HEK293 (cell line): ENCODE results near the gene C1QTNF1.

Experiments
- CTCF ChIA-PET: fragments of 350-600 bp; formaldehyde crosslinking; extraction: SDS; loops from one replicate; lab custom pipeline; 2021; ENCODE audit warnings: antibody characterized with exemption; lab: Yijun Ruan, JAX
- POLR2A ChIA-PET: fragments of 300-600 bp; formaldehyde crosslinking; extraction: SDS; loops from one replicate; lab custom pipeline; 2020; ENCODE audit warnings: antibody characterized with exemption, inconsistent platforms; lab: Yijun Ruan, JAX
- H3K27ac ChIP-seq: fragments of 200-500 bp; sonication (Bioruptor generic); 2 replicates; pipeline ENCODE4 v1.5.1; 2014; ENCODE audit warnings: low read depth, low read length, control low read depth, inconsistent platforms; ENCODE audit errors: extremely low read depth
- H3K36me3 ChIP-seq, 2 experiments: fragments of 200-500 bp in 1 of 2; sonication (Bioruptor generic) in 1 of 2; 1 replicate in 1 of 2; 2 replicates in 1 of 2; pipeline ENCODE4 v1.5.1; 2014 to 2017; ENCODE audit warnings: inconsistent platforms in 2 of 2, low read length in 2 of 2; ENCODE audit not compliant: control insufficient read depth in 2 of 2, insufficient read depth in 1 of 2
- H3K4me1 ChIP-seq: fragments of 200-500 bp; sonication (Bioruptor generic); 2 replicates; pipeline ENCODE4 v1.5.1; 2014; ENCODE audit warnings: mild to moderate bottlenecking, low read length, inconsistent platforms; ENCODE audit not compliant: control insufficient read depth, insufficient read depth
- H3K4me3 ChIP-seq: 2 replicates; pipeline ENCODE4 v1.5.1; 2011; ENCODE audit warnings: low read depth, mild to moderate bottlenecking, control low read depth, low read length, moderate library complexity
- H3K9me3 ChIP-seq: fragments of 200-500 bp; sonication (Bioruptor generic); 2 replicates; pipeline ENCODE4 v1.5.1; 2014; ENCODE audit warnings: low read depth, low read length, inconsistent platforms; ENCODE audit not compliant: control insufficient read depth, insufficient read depth
- ATF2 ChIP-seq: fragments of 450-650 bp; formaldehyde crosslinking; IDR thresholded peaks from 2 replicates; pipeline ENCODE4 v1.5.1; 2016; ENCODE audit warnings: missing biosample characterization, missing genetic modification characterization, low read depth
- ELK4 ChIP-seq: IDR thresholded peaks from 2 replicates; pipeline ENCODE4 v1.6.1; 2011; ENCODE audit warnings: mild to moderate bottlenecking, low read depth, low read length, borderline replicate concordance
- MYNN ChIP-seq: fragments of 450-650 bp; formaldehyde crosslinking; IDR thresholded peaks from 2 replicates; pipeline ENCODE4 v1.5.1; 2016; ENCODE audit warnings: missing biosample characterization, missing genetic modification characterization, borderline replicate concordance
- YY2 ChIP-seq: fragments of 450-650 bp; formaldehyde crosslinking; IDR thresholded peaks from 2 replicates; pipeline ENCODE4 v1.5.1; 2016; ENCODE audit warnings: missing biosample characterization, missing genetic modification characterization
- ZEB2 ChIP-seq: fragments of 450-650 bp; formaldehyde crosslinking; IDR thresholded peaks from 2 replicates; pipeline ENCODE4 v1.5.1; 2016; ENCODE audit warnings: missing biosample characterization, missing genetic modification characterization
- ZNF114 ChIP-seq: fragments of 450-650 bp; formaldehyde crosslinking; IDR thresholded peaks from 2 replicates; pipeline ENCODE4 v1.5.0; 2017; ENCODE audit warnings: missing biosample characterization, missing genetic modification characterization
- ZNF138 ChIP-seq: fragments of 450-650 bp; formaldehyde crosslinking; IDR thresholded peaks from 2 replicates; pipeline ENCODE4 v1.5.1; 2016; ENCODE audit warnings: missing biosample characterization, missing genetic modification characterization, borderline replicate concordance
- ZNF16 ChIP-seq: fragments of 450-650 bp; formaldehyde crosslinking; IDR thresholded peaks from 2 replicates; pipeline ENCODE4 v1.5.1; 2016; ENCODE audit warnings: low read depth, missing biosample characterization, missing genetic modification characterization
- ZNF169 ChIP-seq: fragments of 450-650 bp; formaldehyde crosslinking; IDR thresholded peaks from 2 replicates; pipeline ENCODE4 v1.5.1; 2016; ENCODE audit warnings: missing biosample characterization, missing genetic modification characterization
- ZNF175 ChIP-seq: fragments of 450-650 bp; formaldehyde crosslinking; IDR thresholded peaks from 2 replicates; pipeline ENCODE4 v1.5.1; 2016; ENCODE audit warnings: missing biosample characterization, missing genetic modification characterization
- ZNF221 ChIP-seq: fragments of 450-650 bp; formaldehyde crosslinking; IDR thresholded peaks from 2 replicates; pipeline ENCODE4 v1.5.1; 2017; ENCODE audit warnings: missing biosample characterization, missing genetic modification characterization, borderline replicate concordance
- ZNF223 ChIP-seq: fragments of 450-650 bp; formaldehyde crosslinking; IDR thresholded peaks from 2 replicates; pipeline ENCODE4 v1.5.1; 2016; ENCODE audit warnings: missing biosample characterization, missing genetic modification characterization
- ZNF292 ChIP-seq: fragments of 450-650 bp; formaldehyde crosslinking; IDR thresholded peaks from 2 replicates; pipeline ENCODE4 v1.5.1; 2016; ENCODE audit warnings: low read depth, missing biosample characterization, missing genetic modification characterization, borderline replicate concordance
- ZNF335 ChIP-seq: fragments of 450-650 bp; formaldehyde crosslinking; conservative IDR thresholded peaks from 2 replicates; pipeline ENCODE4 v1.5.1; 2016; ENCODE audit warnings: missing biosample characterization, missing genetic modification characterization
- ZNF366 ChIP-seq: fragments of 450-650 bp; formaldehyde crosslinking; conservative IDR thresholded peaks from 2 replicates; pipeline ENCODE4 v1.5.1; 2016; ENCODE audit warnings: missing biosample characterization, missing genetic modification characterization
- ZNF473 ChIP-seq: fragments of 450-650 bp; formaldehyde crosslinking; IDR thresholded peaks from 2 replicates; pipeline ENCODE4 v1.5.1; 2017; ENCODE audit warnings: missing biosample characterization, missing genetic modification characterization
- ZNF521 ChIP-seq: fragments of 450-650 bp; formaldehyde crosslinking; IDR thresholded peaks from 2 replicates; pipeline ENCODE4 v1.5.1; 2017; ENCODE audit warnings: missing biosample characterization, mild to moderate bottlenecking, missing genetic modification characterization
- ZNF571 ChIP-seq: fragments of 450-650 bp; formaldehyde crosslinking; IDR thresholded peaks from 2 replicates; pipeline ENCODE4 v1.5.0; 2017; ENCODE audit warnings: missing biosample characterization, missing genetic modification characterization
- ZNF585B ChIP-seq: fragments of 450-650 bp; formaldehyde crosslinking; IDR thresholded peaks from 2 replicates; pipeline ENCODE4 v1.5.1; 2016; ENCODE audit warnings: missing biosample characterization, missing genetic modification characterization
- ZNF621 ChIP-seq: fragments of 450-650 bp; formaldehyde crosslinking; IDR thresholded peaks from 2 replicates; pipeline ENCODE4 v1.5.1; 2017; ENCODE audit warnings: missing biosample characterization, missing genetic modification characterization
- ZNF626 ChIP-seq: fragments of 450-650 bp; sonication (Bioruptor Pico); formaldehyde crosslinking; IDR thresholded peaks from 2 replicates; pipeline ENCODE4 v1.5.1; 2018; ENCODE audit warnings: missing biosample characterization, missing genetic modification characterization, inconsistent platforms
- ZNF639 ChIP-seq: fragments of 450-650 bp; formaldehyde crosslinking; IDR thresholded peaks from 2 replicates; pipeline ENCODE4 v1.5.1; 2016; ENCODE audit warnings: missing biosample characterization, missing genetic modification characterization
- ZNF677 ChIP-seq: fragments of 450-650 bp; IDR thresholded peaks from 2 replicates; pipeline ENCODE4 v1.5.0; 2018; ENCODE audit warnings: missing biosample characterization, mild to moderate bottlenecking, missing genetic modification characterization, moderate library complexity
- ZNF791 ChIP-seq: fragments of 450-650 bp; formaldehyde crosslinking; IDR thresholded peaks from 2 replicates; pipeline ENCODE4 v1.5.1; 2016; ENCODE audit warnings: missing biosample characterization, missing genetic modification characterization
- ZSCAN4 ChIP-seq: fragments of 450-650 bp; formaldehyde crosslinking; IDR thresholded peaks from 2 replicates; pipeline ENCODE4 v1.5.1; 2017; ENCODE audit warnings: missing biosample characterization, missing genetic modification characterization
- TF ChIP-seq, protein P1 (sequence below): fragments of 450-650 bp; formaldehyde crosslinking; IDR thresholded peaks from 2 replicates; pipeline ENCODE4 v1.5.1; 2016; ENCODE audit warnings: missing biosample characterization, missing genetic modification characterization
- TF ChIP-seq, protein P2 (sequence below): fragments of 450-650 bp; formaldehyde crosslinking; IDR thresholded peaks from 2 replicates; pipeline ENCODE4 v1.5.1; 2017; ENCODE audit warnings: missing biosample characterization, mild to moderate bottlenecking, missing genetic modification characterization, moderate library complexity

The C1QTNF1 gene

GRCh38 chr17:79077587-79077986 lies 53.6 kb downstream of the C1QTNF1 start:
- no peak for TF ChIP-seq ZNF585B (tag by site-specific recombination)
- TF ChIP-seq MYNN: no peak
- no peak for TF ChIP-seq ZNF292
- TF ChIP-seq ELK4: no peak
- TF ChIP-seq ZNF626 (tag by site-specific recombination): no peak
- TF ChIP-seq ZNF175 (tag by site-specific recombination): no peak
- TF ChIP-seq ZNF16 (tag by site-specific recombination): no peak
- TF ChIP-seq, protein P1, sequence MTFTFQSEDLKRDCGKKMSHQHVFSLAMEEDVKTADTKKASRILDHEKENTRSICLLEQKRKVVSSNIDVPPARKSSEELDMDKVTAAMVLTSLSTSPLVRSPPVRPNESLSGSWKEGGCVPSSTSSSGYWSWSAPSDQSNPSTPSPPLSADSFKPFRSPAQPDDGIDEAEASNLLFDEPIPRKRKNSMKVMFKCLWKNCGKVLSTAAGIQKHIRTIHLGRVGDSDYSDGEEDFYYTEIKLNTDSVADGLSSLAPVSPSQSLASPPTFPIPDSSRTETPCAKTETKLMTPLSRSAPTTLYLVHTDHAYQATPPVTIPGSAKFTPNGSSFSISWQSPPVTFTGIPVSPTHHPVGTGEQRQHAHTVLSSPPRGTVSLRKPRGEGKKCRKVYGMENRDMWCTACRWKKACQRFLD: no peak
- TF ChIP-seq ZNF677 (tag by site-specific recombination): no peak
- TF ChIP-seq ZNF473 (tag by site-specific recombination): no peak
- TF ChIP-seq ZNF639 (tag by site-specific recombination): no peak
- TF ChIP-seq YY2 (tag by site-specific recombination): no peak
- no peak for TF ChIP-seq ZNF571 (tag by site-specific recombination)
- no peak for TF ChIP-seq ZNF221 (tag by site-specific recombination)
- TF ChIP-seq ZEB2 (tag by site-specific recombination): no peak
- no peak for TF ChIP-seq ZNF169
- TF ChIP-seq ZNF335 (tag by site-specific recombination): no peak
- TF ChIP-seq ZNF223 (tag by site-specific recombination): no peak
- no peak for TF ChIP-seq ZNF621 (tag by site-specific recombination)
- peaks cover 4% of the 10 kb centered on the region; the same call in 1 of the 2 replicates for H3K4me1 ChIP-seq
- ChIA-PET CTCF (interaction anchor here (0.7 to 2.0 kb wide), 5 partner anchors 10 to 315 kb away, joined by 3 to 9 read pairs (median 7); no protein-coding TSS in a partner anchor), POLR2A (interaction anchor here (0.6 kb wide), 1 partner anchor 317 kb away, joined by 4 read pairs; no protein-coding TSS in a partner anchor)
- peaks cover 10 to 52% of the 10 kb centered on the region in 2 experiments for H3K36me3 ChIP-seq
- H3K4me3 ChIP-seq: no peak overlapping the region
- no peaks in the 10 kb centered on the region for H3K9me3 ChIP-seq
- no peak overlapping the region for H3K27ac ChIP-seq

DNA sequence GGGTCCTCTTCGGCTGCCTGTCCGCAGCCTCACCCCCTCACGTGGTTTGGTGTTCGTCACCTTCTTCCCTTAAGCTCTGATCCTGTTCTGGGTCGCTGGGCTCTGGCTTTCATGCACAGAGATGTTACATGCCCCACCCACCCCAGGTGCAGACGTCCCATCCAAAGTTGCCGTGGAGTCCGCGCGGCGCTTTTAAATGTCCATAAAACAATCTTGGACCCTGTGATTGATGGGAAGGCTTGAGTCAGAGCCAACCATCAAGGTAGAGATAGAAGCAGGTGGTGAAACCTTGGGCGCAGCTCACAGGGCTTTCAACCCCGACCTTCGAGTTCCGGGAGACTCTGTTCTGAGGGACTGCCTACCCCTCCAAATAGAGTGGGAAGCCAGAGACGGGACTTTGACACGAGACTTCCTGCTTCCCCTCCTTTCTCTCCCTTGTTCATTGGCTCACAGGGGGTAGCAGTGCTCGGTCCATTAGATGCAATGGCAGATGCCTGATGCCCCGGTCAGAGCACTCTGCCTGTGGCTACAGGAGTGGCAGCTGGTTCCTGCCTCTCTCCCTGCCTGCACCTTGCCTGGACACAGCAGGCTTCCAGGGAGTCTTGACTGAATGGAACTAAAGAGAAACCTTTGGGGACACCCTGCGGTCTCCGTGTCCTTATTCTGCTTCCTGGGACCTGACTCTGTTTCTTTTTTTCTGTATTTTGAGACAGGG lies 54.7 kb downstream of the C1QTNF1 start:
- Histone ChIP-seq H3K27ac (no peak overlapping the region), H3K4me3 (no peak overlapping the region), H3K9me3 (no peaks in the 10 kb centered on the region), H3K36me3 (peaks cover 10 to 63% of the 10 kb centered on the region in 2 experiments), H3K4me1 (peaks cover 4% of the 10 kb centered on the region; the same call in 1 of the 2 replicates)
- POLR2A ChIA-PET: no interaction called here
- CTCF ChIA-PET: interaction anchor here (1.0 to 7.1 kb wide), 4 partner anchors 9 to 34 kb away, joined by 3 to 62 read pairs (median 8); no protein-coding TSS in a partner anchor
- TF ChIP-seq ZNF791 (tag by site-specific recombination): no peak
- TF ChIP-seq ZSCAN4 (tag by site-specific recombination): no peak
- TF ChIP-seq, protein P2, sequence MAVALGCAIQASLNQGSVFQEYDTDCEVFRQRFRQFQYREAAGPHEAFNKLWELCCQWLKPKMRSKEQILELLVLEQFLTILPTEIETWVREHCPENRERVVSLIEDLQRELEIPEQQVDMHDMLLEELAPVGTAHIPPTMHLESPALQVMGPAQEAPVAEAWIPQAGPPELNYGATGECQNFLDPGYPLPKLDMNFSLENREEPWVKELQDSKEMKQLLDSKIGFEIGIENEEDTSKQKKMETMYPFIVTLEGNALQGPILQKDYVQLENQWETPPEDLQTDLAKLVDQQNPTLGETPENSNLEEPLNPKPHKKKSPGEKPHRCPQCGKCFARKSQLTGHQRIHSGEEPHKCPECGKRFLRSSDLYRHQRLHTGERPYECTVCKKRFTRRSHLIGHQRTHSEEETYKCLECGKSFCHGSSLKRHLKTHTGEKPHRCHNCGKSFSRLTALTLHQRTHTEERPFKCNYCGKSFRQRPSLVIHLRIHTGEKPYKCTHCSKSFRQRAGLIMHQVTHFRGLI (tag by site-specific recombination): no peak
- TF ChIP-seq ZNF114: no peak
- TF ChIP-seq YY2 (tag by site-specific recombination): no peak
- TF ChIP-seq ZNF521: no peak
- TF ChIP-seq ZNF366 (tag by site-specific recombination): no peak
- no peak for TF ChIP-seq ZNF138 (tag by site-specific recombination)
- TF ChIP-seq ATF2 (tag by site-specific recombination): no peak
